ENCODE results near the gene NDC80. TPM values are rescaled to one million over a fixed set of nuclear protein-coding genes. Genes with fewer than 3 reads are reported as not detected.

NDC80 gene
- total RNA-seq, 4 donors from 2014 or later: 1.1 to 2.7 (median 2.5) TPM

DNA sequence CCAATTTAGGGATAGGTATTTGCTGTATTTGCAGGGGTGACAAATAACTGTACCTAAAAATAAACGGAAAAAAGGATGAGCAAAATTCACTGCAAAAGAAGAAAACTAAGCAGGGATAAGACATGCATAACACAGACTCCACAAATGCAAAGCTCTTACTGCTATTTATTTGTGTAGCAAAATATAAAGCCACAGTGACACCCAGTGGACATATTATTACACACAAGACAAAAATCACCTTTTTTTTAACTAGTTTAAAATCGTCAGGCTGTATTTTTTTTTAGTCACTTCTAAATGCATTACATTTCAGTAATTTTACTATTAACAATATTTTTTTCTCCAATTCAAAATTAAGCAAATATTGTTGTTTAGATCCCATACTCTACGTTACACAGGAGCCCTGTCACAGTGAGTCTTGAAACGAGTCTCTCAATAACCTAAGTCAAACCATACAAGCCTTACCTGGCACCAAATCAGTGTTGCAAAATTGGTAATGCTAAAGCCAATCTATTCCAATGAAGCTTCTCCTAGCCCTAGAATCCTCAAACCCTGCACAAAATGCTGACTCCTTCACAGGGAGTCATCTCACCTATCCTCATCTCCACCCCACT is 23.8 kb upstream of the NDC80 start:
- DNase-seq (ENCODE audit: low spot score in 2 of 2): no peak
- H3K27me3 ChIP-seq: no peaks in the 10 kb centered on the region
- no peak for TF ChIP-seq POLR2AphosphoS5 (IDR thresholded peaks at IDR 0.05)
- TF ChIP-seq, protein P1, sequence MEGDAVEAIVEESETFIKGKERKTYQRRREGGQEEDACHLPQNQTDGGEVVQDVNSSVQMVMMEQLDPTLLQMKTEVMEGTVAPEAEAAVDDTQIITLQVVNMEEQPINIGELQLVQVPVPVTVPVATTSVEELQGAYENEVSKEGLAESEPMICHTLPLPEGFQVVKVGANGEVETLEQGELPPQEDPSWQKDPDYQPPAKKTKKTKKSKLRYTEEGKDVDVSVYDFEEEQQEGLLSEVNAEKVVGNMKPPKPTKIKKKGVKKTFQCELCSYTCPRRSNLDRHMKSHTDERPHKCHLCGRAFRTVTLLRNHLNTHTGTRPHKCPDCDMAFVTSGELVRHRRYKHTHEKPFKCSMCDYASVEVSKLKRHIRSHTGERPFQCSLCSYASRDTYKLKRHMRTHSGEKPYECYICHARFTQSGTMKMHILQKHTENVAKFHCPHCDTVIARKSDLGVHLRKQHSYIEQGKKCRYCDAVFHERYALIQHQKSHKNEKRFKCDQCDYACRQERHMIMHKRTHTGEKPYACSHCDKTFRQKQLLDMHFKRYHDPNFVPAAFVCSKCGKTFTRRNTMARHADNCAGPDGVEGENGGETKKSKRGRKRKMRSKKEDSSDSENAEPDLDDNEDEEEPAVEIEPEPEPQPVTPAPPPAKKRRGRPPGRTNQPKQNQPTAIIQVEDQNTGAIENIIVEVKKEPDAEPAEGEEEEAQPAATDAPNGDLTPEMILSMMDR (IDR thresholded peaks at IDR 0.05): peak in 1 of 2 donors; percentile 34
- no peak overlapping the region for H3K27ac ChIP-seq
- H3K9me3 ChIP-seq: no peaks in the 10 kb centered on the region
- 54% methylated on average over 4 of the region's 4 CpGs for WGBS
- H3K4me3 ChIP-seq: no peak overlapping the region
- H3K4me1 ChIP-seq: no peaks in the 10 kb centered on the region
- H3K36me3 ChIP-seq: peaks cover 17% of the 10 kb centered on the region

DNA sequence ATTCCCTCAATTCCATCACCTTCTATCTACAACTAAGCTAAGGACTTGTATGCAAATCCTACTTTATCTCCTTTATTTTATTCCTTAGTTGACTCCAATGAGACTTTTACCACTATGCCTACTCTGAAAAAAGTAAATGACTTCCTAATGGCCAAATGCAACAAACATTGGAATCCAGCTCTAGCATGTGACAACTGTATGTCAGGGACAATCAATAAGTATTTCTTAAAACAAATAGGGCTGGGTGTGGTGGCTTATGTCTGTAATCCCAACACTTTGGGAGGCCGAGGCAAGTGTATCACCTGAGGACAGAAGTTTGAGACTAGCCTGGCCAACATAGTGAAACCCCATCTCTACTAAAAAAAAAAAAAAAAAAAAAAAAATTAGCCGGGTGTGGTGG is 21.9 kb upstream of the NDC80 start:
- DNase-seq (ENCODE audit: low spot score in 2 of 2): no peak
- Histone ChIP-seq H3K27me3 (no peaks in the 10 kb centered on the region), H3K9me3 (no peaks in the 10 kb centered on the region), H3K4me1 (no peaks in the 10 kb centered on the region), H3K4me3 (no peak overlapping the region), H3K27ac (no peak overlapping the region), H3K36me3 (peaks cover 17% of the 10 kb centered on the region)
- WGBS: 97% methylated on average over 2 of the region's 2 CpGs
- no peak for TF ChIP-seq POLR2A (IDR thresholded peaks at IDR 0.05)
- no peak for TF ChIP-seq POLR2AphosphoS5 (IDR thresholded peaks at IDR 0.05)
- TF ChIP-seq, protein P1 (IDR thresholded peaks at IDR 0.05): no peak
- TF ChIP-seq EP300 (IDR thresholded peaks at IDR 0.05): no peak

DNA sequence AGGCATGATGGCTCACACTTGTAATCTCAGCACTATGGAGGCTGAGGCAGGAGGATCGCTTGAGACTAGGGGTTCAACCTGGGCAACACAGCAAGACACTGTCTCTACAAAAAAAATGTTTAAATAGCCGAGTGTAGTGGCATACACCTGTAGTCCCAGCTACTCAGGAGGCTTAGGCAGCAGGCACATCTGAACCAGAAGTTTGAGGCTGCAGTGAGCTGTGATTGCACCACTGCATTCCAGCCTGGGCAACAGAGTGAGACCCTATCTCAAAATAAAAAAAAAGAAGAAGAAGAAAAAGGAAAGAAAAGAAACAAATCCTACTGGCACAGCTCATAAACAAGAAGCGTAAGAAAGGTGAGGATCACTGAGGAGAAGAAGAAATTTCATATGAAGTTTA is 19.9 kb upstream of the NDC80 start:
- WGBS: 96% methylated on average over 3 of the region's 3 CpGs

DNA sequence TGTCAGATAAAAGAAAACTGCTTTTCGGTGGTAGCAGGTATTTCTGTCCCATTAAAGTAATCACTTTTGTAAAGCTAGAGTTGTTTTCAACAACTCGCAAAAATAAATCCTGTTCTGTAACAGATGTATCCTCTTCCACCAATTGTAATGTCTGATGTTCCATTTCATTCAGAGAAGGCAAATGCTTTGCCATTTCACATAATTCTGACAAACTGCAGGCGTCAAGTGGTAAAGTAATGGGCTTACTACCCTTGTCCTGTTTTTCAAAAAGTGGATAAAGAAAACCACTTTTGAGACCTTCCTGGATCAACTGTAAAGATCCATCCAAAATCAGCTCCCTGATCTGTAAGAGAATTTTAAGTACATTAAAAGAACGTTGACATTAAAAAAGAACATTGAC is 16.7 kb upstream of the NDC80 start:
- Histone ChIP-seq H3K27ac (no peak overlapping the region), H3K36me3 (peaks cover 8% of the 10 kb centered on the region), H3K4me3 (no peak overlapping the region), H3K4me1 (no peaks in the 10 kb centered on the region), H3K27me3 (no peaks in the 10 kb centered on the region), H3K9me3 (no peaks in the 10 kb centered on the region)
- DNase-seq (ENCODE audit: low spot score in 2 of 2): no peak
- 87% methylated on average over 4 of the region's 4 CpGs for WGBS
- no peak for TF ChIP-seq POLR2AphosphoS5 (IDR thresholded peaks at IDR 0.05)
- no peak for TF ChIP-seq EP300 (IDR thresholded peaks at IDR 0.05)
- no peak for TF ChIP-seq POLR2A (IDR thresholded peaks at IDR 0.05)
- TF ChIP-seq, protein P1 (IDR thresholded peaks at IDR 0.05): no peak

More for the DNA sequence above, 19.9 kb upstream of the NDC80 start:
- Histone ChIP-seq H3K4me1 (no peaks in the 10 kb centered on the region), H3K27me3 (no peaks in the 10 kb centered on the region), H3K9me3 (no peaks in the 10 kb centered on the region), H3K4me3 (no peak overlapping the region), H3K27ac (no peak overlapping the region), H3K36me3 (peaks cover 16% of the 10 kb centered on the region)
- DNase-seq (ENCODE audit: low spot score in 2 of 2): no peak
- TF ChIP-seq POLR2AphosphoS5 (IDR thresholded peaks at IDR 0.05): no peak
- TF ChIP-seq POLR2A (IDR thresholded peaks at IDR 0.05): no peak
- TF ChIP-seq, protein P1 (IDR thresholded peaks at IDR 0.05): no peak
- no peak for TF ChIP-seq EP300 (IDR thresholded peaks at IDR 0.05)

DNA sequence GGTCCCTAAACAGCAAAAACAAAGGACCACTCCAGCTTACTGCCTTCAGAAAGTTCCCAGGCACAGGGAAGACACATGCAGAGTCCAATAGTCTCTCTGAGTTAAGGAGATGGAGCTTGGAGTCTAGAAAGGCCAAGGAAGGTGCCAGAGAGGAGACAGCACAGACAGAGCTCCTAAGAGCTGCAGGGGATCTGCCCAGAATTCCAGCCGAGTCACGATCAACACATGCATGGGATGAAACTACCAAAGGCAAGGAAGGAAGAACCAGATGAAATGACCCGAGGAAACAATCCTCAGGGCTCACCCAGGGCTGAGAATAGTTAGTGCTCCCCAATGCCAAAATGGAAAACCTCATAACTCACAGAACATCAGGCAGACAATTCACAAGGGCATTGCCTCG is 15.5 kb upstream of the NDC80 start:
- no peaks in the 10 kb centered on the region for H3K9me3 ChIP-seq
- no peak overlapping the region for H3K27ac ChIP-seq
- H3K4me3 ChIP-seq: no peak overlapping the region
- no peaks in the 10 kb centered on the region for H3K4me1 ChIP-seq
- no peaks in the 10 kb centered on the region for H3K27me3 ChIP-seq
- no peak for DNase-seq (ENCODE audit: low spot score in 2 of 2)
- peaks cover 8% of the 10 kb centered on the region for H3K36me3 ChIP-seq
- 76% methylated on average over 4 of the region's 4 CpGs for WGBS
- TF ChIP-seq EP300 (IDR thresholded peaks at IDR 0.05): no peak
- no peak for TF ChIP-seq POLR2AphosphoS5 (IDR thresholded peaks at IDR 0.05)
- no peak for TF ChIP-seq POLR2A (IDR thresholded peaks at IDR 0.05)
- TF ChIP-seq, protein P1 (IDR thresholded peaks at IDR 0.05): no peak

All from suprapubic skin (tissue), 4 donors.